Measurements from ENCODE around the gene TMEM63B.

The TMEM63B gene

DNA sequence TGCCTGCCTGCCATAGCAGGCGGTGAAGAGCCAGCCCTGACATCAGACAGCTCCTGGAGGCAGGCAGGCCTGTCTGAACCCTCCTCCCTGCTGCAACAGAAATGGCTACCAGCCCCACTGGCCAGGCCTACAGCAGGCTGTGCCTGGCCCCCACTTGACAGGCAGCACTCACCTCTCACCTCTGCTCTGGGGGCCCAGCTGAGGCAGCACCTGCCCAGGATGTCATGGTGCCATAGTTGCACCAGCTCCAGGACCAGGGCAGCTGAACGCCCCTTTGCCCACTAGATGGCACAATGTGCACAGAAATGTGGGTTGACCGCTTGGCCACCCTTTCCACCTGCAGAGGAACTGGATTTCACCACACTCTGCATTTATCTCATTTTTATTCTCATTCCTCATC is 30.7 kb upstream of the TMEM63B start:
- no peak overlapping the region for H3K4me3 ChIP-seq (ENCODE audit: low read depth, low read length)
- TF ChIP-seq, protein P1, sequence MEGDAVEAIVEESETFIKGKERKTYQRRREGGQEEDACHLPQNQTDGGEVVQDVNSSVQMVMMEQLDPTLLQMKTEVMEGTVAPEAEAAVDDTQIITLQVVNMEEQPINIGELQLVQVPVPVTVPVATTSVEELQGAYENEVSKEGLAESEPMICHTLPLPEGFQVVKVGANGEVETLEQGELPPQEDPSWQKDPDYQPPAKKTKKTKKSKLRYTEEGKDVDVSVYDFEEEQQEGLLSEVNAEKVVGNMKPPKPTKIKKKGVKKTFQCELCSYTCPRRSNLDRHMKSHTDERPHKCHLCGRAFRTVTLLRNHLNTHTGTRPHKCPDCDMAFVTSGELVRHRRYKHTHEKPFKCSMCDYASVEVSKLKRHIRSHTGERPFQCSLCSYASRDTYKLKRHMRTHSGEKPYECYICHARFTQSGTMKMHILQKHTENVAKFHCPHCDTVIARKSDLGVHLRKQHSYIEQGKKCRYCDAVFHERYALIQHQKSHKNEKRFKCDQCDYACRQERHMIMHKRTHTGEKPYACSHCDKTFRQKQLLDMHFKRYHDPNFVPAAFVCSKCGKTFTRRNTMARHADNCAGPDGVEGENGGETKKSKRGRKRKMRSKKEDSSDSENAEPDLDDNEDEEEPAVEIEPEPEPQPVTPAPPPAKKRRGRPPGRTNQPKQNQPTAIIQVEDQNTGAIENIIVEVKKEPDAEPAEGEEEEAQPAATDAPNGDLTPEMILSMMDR (IDR thresholded peaks at IDR 0.05; ENCODE audit: low read depth, low read length, missing control alignments): peak; percentile 89
- DNase-seq (ENCODE audit: low read depth): peak; percentile 34

DNA sequence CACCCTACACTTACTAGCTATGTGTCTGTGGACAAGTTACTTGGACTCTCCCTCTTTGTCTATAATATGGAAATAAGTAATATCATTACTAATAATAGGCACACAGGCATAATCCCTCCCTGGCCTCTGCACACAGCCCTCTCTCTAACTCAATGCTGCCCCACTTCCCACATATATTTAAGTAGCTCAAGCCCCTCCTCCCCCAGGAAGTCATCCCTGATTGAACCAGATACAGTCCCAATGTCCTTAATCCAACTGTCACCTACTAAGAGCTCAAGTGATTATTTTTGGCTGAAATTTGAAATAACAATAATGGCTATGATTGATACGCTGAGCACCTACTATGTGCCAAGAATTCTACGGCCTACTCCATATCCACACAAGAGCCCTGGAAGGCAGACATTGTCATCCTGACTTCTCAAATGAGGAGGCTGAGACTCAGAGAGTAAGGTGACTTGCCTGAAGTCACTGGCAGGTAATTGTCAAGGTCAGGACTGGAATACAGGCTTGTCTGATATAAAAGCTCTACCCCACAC is 29.5 kb upstream of the TMEM63B start:
- TF ChIP-seq, protein P1 (IDR thresholded peaks at IDR 0.05; ENCODE audit: low read depth, low read length, missing control alignments): no peak
- H3K4me3 ChIP-seq (ENCODE audit: low read depth, low read length): no peak overlapping the region
- no peak for DNase-seq (ENCODE audit: low read depth)

DNA sequence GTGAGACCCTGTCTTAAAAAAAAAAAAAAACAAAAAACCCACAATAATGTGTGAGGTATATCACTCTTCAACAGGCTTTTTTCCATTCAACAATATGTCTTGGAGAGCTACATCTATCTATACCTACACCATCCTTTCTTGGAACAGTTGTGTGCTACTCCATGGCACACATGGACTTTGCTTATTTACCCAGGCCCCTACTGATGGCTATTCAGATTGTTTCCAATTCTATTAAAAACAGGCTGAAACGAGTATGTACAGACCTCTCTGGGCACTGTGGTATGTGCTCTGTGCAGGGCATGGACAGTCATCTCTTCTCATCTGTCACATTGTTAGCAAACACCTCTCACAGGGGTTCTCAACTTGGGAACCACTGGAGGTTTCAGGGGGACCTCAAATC is 28.2 kb upstream of the TMEM63B start:
- H3K4me3 ChIP-seq (ENCODE audit: low read depth, low read length): no peak overlapping the region
- TF ChIP-seq, protein P1 (IDR thresholded peaks at IDR 0.05; ENCODE audit: low read depth, low read length, missing control alignments): no peak
- DNase-seq (ENCODE audit: low read depth): no peak

DNA sequence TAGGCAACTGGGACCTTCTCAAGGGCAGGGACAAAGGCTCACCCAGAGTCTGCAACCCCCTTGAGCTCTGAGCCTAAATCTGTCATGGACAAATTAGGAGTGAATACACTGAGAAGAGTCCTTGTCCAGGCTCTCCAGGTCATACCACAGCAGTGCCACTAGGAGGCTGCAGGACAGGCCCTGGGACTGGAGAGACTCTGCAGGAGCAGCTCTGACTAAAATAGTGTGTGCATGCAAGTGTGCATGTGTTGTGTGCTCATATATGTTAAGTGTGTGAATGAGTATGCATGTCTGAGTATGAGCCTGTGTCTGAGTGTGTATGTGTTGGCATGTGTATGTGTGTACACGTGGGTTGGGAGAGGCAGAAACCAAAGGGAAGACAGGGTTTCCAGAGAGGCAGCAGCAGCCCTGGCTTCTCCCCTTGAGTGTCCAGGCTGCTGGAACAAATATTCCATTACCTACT is 27.2 kb upstream of the TMEM63B start:
- H3K4me3 ChIP-seq (ENCODE audit: low read depth, low read length): no peak overlapping the region
- TF ChIP-seq, protein P1 (IDR thresholded peaks at IDR 0.05; ENCODE audit: low read depth, low read length, missing control alignments): peak; percentile 71
- DNase-seq (ENCODE audit: low read depth): no peak

DNA sequence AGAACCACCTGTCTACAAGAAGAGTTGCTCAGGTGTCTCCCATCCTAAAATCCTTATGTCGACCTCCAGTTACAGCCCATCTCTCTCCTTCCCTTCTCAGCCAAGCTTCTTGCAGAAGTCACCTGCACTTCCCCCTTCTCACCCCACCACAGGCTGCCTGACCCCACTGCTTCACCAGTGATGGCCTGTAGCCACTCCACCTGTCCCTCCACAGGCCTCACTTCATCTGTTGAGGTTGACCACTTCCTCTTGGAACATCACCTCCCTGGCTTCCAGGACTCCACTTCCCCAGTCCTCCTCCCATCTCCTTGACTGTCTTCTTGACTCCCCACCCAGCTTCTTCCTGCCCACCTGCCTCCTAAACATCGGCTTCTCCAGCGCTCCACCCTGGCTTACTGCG is 25.5 kb upstream of the TMEM63B start:
- H3K4me3 ChIP-seq (ENCODE audit: low read depth, low read length): no peak overlapping the region
- no peak for DNase-seq (ENCODE audit: low read depth)
- TF ChIP-seq, protein P1 (IDR thresholded peaks at IDR 0.05; ENCODE audit: low read depth, low read length, missing control alignments): no peak

DNA sequence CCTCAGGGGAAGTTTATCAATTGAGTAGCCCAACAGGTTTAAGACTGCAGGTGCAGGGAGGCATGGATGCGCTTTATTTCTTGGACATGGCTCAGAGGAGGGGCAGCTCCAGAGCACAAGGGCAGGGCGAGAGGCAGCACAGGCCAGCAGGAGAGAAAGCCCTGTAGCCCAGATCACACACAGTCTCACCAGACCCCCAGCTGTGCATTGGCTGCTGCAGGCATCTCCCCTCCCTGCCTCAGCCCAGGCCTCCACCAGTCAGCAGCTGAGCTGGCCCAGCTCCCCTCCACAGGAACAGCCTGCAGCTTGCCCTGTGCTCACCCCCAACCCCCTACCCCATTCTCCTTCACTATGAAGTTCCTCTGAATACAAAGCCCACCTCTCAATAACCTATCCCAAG is 24.8 kb upstream of the TMEM63B start:
- DNase-seq (ENCODE audit: low read depth): no peak
- no peak overlapping the region for H3K4me3 ChIP-seq (ENCODE audit: low read depth, low read length)
- TF ChIP-seq, protein P1 (IDR thresholded peaks at IDR 0.05; ENCODE audit: low read depth, low read length, missing control alignments): no peak

DNA sequence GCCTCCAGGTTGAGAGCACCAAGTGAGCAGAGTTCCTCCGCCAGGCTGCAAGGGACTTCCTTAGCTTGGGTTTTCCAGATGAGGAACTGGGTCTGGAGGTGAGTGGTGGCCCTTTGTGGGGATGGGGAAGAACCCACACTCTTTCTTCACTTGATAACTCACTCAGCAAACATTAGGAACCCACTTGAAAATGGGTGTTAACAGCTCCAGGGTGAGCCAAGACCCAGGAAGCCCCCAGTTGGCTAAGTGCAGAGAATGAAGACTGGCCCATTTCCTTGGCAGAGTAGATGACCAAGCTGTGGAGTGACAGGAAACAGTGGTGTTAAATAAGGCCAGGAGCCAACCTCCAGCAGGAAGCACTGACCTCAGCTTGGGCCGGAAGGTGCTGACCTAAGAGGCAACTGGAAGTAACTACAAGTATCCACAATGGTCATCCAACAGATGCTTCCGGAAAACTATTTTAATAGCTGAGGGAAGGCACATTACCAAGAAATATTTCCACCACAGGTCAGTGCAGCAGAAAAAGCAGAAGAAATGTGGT is 22.8 kb upstream of the TMEM63B start:
- DNase-seq (ENCODE audit: low read depth): no peak
- TF ChIP-seq, protein P1 (IDR thresholded peaks at IDR 0.05; ENCODE audit: low read depth, low read length, missing control alignments): no peak
- no peak overlapping the region for H3K4me3 ChIP-seq (ENCODE audit: low read depth, low read length)

Data from GM12864 (cell line).